Left forelimb (tissue), 1 donor: Measurements from ENCODE around the gene CORO1C.

ENCODE experiments used
- DNase-seq: peaks from one replicate; pipeline ENCODE4 v3.0.0-alpha.2; 2018; ENCODE audit warnings: low spot score

The CORO1C gene

GRCh38 chr12:108599948-108600701, 131.2 kb downstream of the CORO1C start:
- DNase-seq: no peak

GRCh38 chr12:108599541-108599940, 131.8 kb downstream of the CORO1C start:
- DNase-seq: no peak

- no peak for DNase-seq
Observed at GRCh38 chr12:108598553-108599250, 132.6 kb downstream of the CORO1C start.

GRCh38 chr12:108597559-108598471, 133.5 kb downstream of the CORO1C start, which contains the start of gene TMEM119:
Gene TMEM119 (minus strand): TSS chr12:108598084. CDS start chr12:108592383, 5,701 bp downstream.
- peak; percentile 84 for DNase-seq

GRCh38 chr12:108596854-108597558, 134.3 kb downstream of the CORO1C start:
- no peak for DNase-seq

- DNase-seq: no peak
Observed at GRCh38 chr12:108595711-108596647, 135.3 kb downstream of the CORO1C start.
